Measurements from ENCODE around the gene HTATIP2.

GRCh38 chr11:20360650-20361049 is 2.9 kb upstream of the HTATIP2 start:
- no peak for TF ChIP-seq POLR2A (IDR thresholded peaks at IDR 0.05)
- TF ChIP-seq CTCF (IDR thresholded peaks at IDR 0.05 in 4 of 5, conservative IDR thresholded peaks at IDR 0.05 in 1 of 5), result no peak

All from gastrocnemius medialis (tissue), 4 donors.